Measurements from ENCODE around the gene TEX53.

TEX53 gene

DNA sequence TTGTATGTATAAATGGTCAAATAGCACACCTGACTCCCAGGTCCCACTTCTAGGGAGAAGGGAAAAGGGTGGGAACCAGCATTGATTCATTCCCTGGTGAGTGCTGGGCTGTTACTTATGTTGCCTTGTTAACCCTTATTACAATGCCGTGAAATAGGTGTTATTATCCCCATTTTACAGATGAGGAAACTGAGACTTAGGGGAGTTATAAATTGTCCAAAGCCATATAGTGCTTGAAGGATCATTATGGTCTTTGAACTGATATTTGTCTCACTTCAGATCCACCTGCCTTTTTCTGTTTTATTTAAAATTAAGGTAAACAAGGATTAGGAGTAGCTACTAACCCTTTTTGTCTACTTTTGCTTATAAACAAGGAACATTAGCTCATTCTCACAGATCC, 30.1 kb downstream of the TEX53 start:
- Histone ChIP-seq H3K27me3 (replicated peaks) (no peaks in the 10 kb centered on the region), H3K36me3 (replicated peaks) (peaks cover 7% of the 10 kb centered on the region), H3K4me3 (ENCODE audit: low read depth, low read length) (no peak overlapping the region), H3K27ac (no peak overlapping the region)
- DNase-seq = no peak
- TF ChIP-seq, protein P1, sequence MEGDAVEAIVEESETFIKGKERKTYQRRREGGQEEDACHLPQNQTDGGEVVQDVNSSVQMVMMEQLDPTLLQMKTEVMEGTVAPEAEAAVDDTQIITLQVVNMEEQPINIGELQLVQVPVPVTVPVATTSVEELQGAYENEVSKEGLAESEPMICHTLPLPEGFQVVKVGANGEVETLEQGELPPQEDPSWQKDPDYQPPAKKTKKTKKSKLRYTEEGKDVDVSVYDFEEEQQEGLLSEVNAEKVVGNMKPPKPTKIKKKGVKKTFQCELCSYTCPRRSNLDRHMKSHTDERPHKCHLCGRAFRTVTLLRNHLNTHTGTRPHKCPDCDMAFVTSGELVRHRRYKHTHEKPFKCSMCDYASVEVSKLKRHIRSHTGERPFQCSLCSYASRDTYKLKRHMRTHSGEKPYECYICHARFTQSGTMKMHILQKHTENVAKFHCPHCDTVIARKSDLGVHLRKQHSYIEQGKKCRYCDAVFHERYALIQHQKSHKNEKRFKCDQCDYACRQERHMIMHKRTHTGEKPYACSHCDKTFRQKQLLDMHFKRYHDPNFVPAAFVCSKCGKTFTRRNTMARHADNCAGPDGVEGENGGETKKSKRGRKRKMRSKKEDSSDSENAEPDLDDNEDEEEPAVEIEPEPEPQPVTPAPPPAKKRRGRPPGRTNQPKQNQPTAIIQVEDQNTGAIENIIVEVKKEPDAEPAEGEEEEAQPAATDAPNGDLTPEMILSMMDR (IDR thresholded peaks at IDR 0.05; ENCODE audit: low read depth, low read length, missing control alignments) = no peak
- in situ Hi-C loops (cut with HindIII; ENCODE audit: low pct_ligation_motif_present, low sequenced_read_pairs) = no loop called here

DNA sequence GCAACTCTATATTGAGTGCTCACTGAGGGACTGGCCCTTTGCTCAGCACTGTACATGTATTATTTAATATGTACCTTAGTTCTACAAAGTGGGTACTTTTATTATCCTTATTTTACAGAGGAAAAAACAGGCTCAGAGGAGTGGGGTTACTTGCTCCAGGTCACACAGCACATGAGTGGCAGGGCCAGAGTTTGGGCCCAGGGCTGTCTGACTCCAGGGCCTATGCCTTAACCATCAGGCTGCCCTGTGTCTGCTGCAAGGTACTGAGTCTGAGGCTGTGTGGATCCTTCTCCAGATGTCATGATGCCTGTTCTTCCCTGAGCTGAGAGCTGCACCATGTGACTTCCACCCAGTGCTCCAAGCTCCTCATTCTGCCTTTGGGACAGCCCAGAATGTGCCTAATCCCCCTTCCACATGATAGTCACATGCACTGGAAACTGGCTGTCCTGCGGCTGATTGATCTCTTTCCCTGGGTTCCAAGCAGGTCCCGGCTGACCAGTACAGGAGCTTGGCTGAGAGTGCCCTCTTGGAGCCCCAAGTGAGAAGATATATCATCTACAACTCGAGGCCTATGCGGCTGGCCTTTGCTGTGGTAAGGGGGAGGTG, 31.1 kb downstream of the TEX53 start:
- DNase-seq = no peak
- peaks cover 7% of the 10 kb centered on the region for H3K36me3 ChIP-seq (replicated peaks)
- H3K27me3 ChIP-seq (replicated peaks) = no peaks in the 10 kb centered on the region
- in situ Hi-C loops (cut with HindIII; ENCODE audit: low pct_ligation_motif_present, low sequenced_read_pairs) = no loop called here
- no peak overlapping the region for H3K27ac ChIP-seq
- TF ChIP-seq, protein P1 (IDR thresholded peaks at IDR 0.05; ENCODE audit: low read depth, low read length, missing control alignments) = no peak
- H3K4me3 ChIP-seq (ENCODE audit: low read depth, low read length) = no peak overlapping the region

DNA sequence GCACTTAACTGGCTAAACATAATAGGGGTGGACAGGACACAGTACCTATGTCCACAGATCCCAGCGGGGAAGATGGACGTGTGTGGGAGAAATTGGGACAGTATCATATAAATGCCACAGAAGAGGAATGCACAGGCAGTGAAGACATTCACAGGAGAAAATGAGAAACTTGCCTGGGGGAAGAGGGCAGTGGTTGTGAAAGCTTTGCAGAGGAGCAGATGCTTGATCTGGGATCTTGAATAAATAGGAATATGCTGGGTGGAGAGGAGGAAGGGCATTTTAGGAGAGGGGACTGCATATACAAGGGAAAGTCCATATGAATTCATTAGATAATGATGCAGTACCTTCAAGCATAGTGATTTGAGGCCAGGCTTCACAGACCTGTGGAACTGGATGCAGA, 32.9 kb downstream of the TEX53 start:
- no peak for DNase-seq
- Histone ChIP-seq H3K27ac (no peak overlapping the region), H3K36me3 (replicated peaks) (peaks cover 7% of the 10 kb centered on the region), H3K27me3 (replicated peaks) (no peaks in the 10 kb centered on the region), H3K4me3 (ENCODE audit: low read depth, low read length) (no peak overlapping the region)
- TF ChIP-seq, protein P1 (IDR thresholded peaks at IDR 0.05; ENCODE audit: low read depth, low read length, missing control alignments) = no peak
- in situ Hi-C loops (cut with HindIII; ENCODE audit: low pct_ligation_motif_present, low sequenced_read_pairs) = no loop called here

GRCh38 chr9:114621975-114622609, 35.5 kb downstream of the TEX53 start:
- H3K4me3 ChIP-seq (ENCODE audit: low read depth, low read length) = no peak overlapping the region
- in situ Hi-C loops (cut with HindIII; ENCODE audit: low pct_ligation_motif_present, low sequenced_read_pairs) = no loop called here
- DNase-seq = peak; percentile 42
- H3K36me3 ChIP-seq (replicated peaks) = peaks cover 5% of the 10 kb centered on the region
- H3K27ac ChIP-seq = no peak overlapping the region
- TF ChIP-seq, protein P1 (IDR thresholded peaks at IDR 0.05; ENCODE audit: low read depth, low read length, missing control alignments) = no peak
- H3K27me3 ChIP-seq (replicated peaks) = no peaks in the 10 kb centered on the region

- H3K4me3 ChIP-seq (ENCODE audit: low read depth, low read length) = no peak overlapping the region
- in situ Hi-C loops (cut with HindIII; ENCODE audit: low pct_ligation_motif_present, low sequenced_read_pairs) = no loop called here
- H3K27ac ChIP-seq = no peak overlapping the region
- no peaks in the 10 kb centered on the region for H3K36me3 ChIP-seq (replicated peaks)
- no peaks in the 10 kb centered on the region for H3K27me3 ChIP-seq (replicated peaks)
- no peak for DNase-seq
- TF ChIP-seq, protein P1 (IDR thresholded peaks at IDR 0.05; ENCODE audit: low read depth, low read length, missing control alignments) = no peak
Measured at GRCh38 chr9:114621561-114621960, 36.0 kb downstream of the TEX53 start.

Measured in brain microvascular endothelial cell (primary cell).